ENCODE measurements around the gene ZNF557.

- TF ChIP-seq POLR2A (IDR thresholded peaks at IDR 0.05; ENCODE audit: low read depth, low read length) (no peak), RCOR1 (IDR thresholded peaks at IDR 0.05; ENCODE audit: insufficient replicate concordance, low read length) (no peak), CTCF (conservative IDR thresholded peaks at IDR 0.05; ENCODE audit: low read depth, low read length) (no peak), BHLHE40 (IDR thresholded peaks at IDR 0.05; ENCODE audit: low read depth, low read length) (no peak), RAD21 (IDR thresholded peaks at IDR 0.05; ENCODE audit: low read length) (no peak), CHD1 (IDR thresholded peaks at IDR 0.05; ENCODE audit: low read depth, low read length) (no peak), FOS (IDR thresholded peaks at IDR 0.05; ENCODE audit: low read depth, low read length) (no peak), RFX5 (IDR thresholded peaks at IDR 0.05; ENCODE audit: low read depth, low read length) (no peak), MAZ (IDR thresholded peaks at IDR 0.05; ENCODE audit: borderline replicate concordance, low read depth, low read length) (no peak), MXI1 (IDR thresholded peaks at IDR 0.05; ENCODE audit: borderline replicate concordance, low read depth, low read length) (no peak)
Observed at GRCh38 chr19:7074705-7075282, 5.3 kb downstream of the ZNF557 start.

All from IMR-90 (cell line).